Type B pancreatic cell (in vitro differentiated cells): Measurements from ENCODE around the gene COG6. TPM values are rescaled to one million over a fixed set of nuclear protein-coding genes. Genes with fewer than 3 reads are reported as not detected.
A peak's percentile ranks its signal among the peaks of the same experiment; 100 is the strongest.

ENCODE experiments used
- DNase-seq: peaks from one replicate; pipeline ENCODE4 v3.0.0; 2021; ENCODE audit warnings: mixed read lengths; ENCODE audit not compliant: unreplicated experiment; ENCODE audit errors: extremely low spot score
- H3K27ac Mint-ChIP-seq: 2 replicates; pipeline ENCODE4 v1.8.0; 2021; ENCODE audit warnings: mild to moderate bottlenecking, mixed read lengths
- H3K27me3 Mint-ChIP-seq: 2 replicates; pipeline ENCODE4 v1.8.0; 2021; ENCODE audit warnings: mixed read lengths
- H3K36me3 Mint-ChIP-seq: 2 replicates; pipeline ENCODE4 v1.8.0; 2021; ENCODE audit warnings: mixed read lengths
- H3K4me1 Mint-ChIP-seq: one replicate; pipeline ENCODE4 v1.8.0; 2021; ENCODE audit warnings: mixed read lengths; ENCODE audit not compliant: unreplicated experiment
- H3K4me3 Mint-ChIP-seq: 2 replicates; pipeline ENCODE4 v1.8.0; 2021; ENCODE audit warnings: mild to moderate bottlenecking, mixed read lengths
- H3K9me3 Mint-ChIP-seq: 2 replicates; pipeline ENCODE4 v1.8.0; 2021; ENCODE audit warnings: mixed read lengths
- total RNA-seq: library from RNA; stranded (reverse); gene quantifications from 2 replicates; pipeline ENCODE4 v1.2.1, GENCODE V29; 2021; ENCODE audit warnings: low replicate concordance
- TF ChIP-seq, protein P1 (sequence below): fragments of 200-600 bp; sonication (generic); conservative IDR thresholded peaks from 2 replicates; pipeline ENCODE4 v1.5.0; 2021; ENCODE audit warnings: antibody characterized with exemption, mild to moderate bottlenecking

COG6 gene
- total RNA-seq, 1 donor from 2014 or later = 40.0 TPM

GRCh38 chr13:39665763-39666162, 10.3 kb downstream of the COG6 start:
- Mint-ChIP-seq H3K36me3 (peaks cover 14% of the 10 kb centered on the region), H3K4me1 (no peaks in the 10 kb centered on the region), H3K27ac (no peak overlapping the region), H3K9me3 (no peaks in the 10 kb centered on the region), H3K4me3 (no peak overlapping the region), H3K27me3 (no peaks in the 10 kb centered on the region)
- TF ChIP-seq, protein P1, sequence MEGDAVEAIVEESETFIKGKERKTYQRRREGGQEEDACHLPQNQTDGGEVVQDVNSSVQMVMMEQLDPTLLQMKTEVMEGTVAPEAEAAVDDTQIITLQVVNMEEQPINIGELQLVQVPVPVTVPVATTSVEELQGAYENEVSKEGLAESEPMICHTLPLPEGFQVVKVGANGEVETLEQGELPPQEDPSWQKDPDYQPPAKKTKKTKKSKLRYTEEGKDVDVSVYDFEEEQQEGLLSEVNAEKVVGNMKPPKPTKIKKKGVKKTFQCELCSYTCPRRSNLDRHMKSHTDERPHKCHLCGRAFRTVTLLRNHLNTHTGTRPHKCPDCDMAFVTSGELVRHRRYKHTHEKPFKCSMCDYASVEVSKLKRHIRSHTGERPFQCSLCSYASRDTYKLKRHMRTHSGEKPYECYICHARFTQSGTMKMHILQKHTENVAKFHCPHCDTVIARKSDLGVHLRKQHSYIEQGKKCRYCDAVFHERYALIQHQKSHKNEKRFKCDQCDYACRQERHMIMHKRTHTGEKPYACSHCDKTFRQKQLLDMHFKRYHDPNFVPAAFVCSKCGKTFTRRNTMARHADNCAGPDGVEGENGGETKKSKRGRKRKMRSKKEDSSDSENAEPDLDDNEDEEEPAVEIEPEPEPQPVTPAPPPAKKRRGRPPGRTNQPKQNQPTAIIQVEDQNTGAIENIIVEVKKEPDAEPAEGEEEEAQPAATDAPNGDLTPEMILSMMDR = no peak
- no peak for DNase-seq

- no peak for DNase-seq
- Mint-ChIP-seq H3K27me3 (no peaks in the 10 kb centered on the region), H3K9me3 (no peaks in the 10 kb centered on the region), H3K36me3 (peaks cover 12% of the 10 kb centered on the region), H3K27ac (no peak overlapping the region), H3K4me3 (no peak overlapping the region), H3K4me1 (no peaks in the 10 kb centered on the region)
- TF ChIP-seq, protein P1 = no peak
Measured at GRCh38 chr13:39670445-39670844, 15.0 kb downstream of the COG6 start.

DNA sequence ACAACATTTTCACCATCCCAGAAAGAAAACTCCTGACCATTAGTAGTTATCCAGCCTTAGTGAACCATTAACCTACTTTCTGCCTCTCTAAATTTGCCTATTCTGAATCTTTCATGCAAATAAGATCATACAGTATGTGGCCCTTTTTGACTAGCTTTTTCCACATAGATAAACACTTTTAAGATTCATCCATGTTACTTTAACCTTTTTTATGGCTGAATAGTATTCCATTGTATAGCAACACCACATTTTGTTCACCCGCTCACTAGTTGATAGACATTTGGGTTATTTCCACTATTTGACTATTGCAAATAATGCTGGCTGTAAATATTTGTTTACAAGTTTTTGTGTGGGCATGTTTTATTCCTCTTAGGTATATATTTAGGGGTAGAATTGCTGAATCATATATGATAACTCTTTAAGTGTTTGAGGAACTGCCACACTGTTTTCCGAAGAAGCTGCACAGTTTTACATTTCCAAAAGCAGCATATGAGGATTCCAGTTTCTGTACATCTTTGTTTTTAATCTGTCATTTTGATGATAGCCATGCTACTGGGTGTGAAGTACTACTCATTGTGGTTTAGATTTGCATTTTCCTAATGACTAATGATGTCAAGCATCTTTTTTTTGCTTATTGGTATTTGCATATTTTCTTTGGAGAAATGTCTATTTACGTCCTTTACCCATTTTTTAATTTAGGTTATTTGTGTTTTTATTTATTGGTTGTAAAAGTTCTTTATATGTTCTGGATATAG, 17.1 kb downstream of the COG6 start:
- TF ChIP-seq, protein P1 = no peak
- no peaks in the 10 kb centered on the region for H3K27me3 Mint-ChIP-seq
- H3K36me3 Mint-ChIP-seq = peaks cover 5% of the 10 kb centered on the region

DNA sequence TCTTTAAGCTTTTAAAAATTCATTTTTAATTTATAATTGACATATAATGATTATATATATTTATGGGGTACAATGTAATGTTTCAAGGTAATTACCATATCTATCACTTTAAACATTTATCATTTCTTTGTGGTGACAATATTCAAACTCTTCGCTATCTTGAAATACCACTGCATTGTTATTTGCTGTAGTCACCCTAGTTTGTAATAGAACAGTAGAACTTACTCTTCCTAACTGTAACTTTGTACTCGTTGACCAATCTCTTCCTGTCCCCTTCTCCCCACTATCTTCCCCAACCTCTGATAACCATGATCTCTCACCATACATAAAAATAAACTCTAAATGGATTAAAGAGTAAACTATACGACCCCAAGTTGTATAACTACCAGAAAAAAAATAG, 20.4 kb downstream of the COG6 start:
- Mint-ChIP-seq H3K36me3 (peaks cover 16% of the 10 kb centered on the region), H3K4me3 (no peak overlapping the region), H3K27ac (no peak overlapping the region), H3K9me3 (no peaks in the 10 kb centered on the region), H3K4me1 (no peaks in the 10 kb centered on the region), H3K27me3 (no peaks in the 10 kb centered on the region)
- no peak for DNase-seq
- TF ChIP-seq, protein P1 = no peak

More for the DNA sequence above, 17.1 kb downstream of the COG6 start:
- H3K4me3 Mint-ChIP-seq = no peak overlapping the region
- H3K27ac Mint-ChIP-seq = no peak overlapping the region
- H3K4me1 Mint-ChIP-seq = no peaks in the 10 kb centered on the region
- DNase-seq = no peak
- H3K9me3 Mint-ChIP-seq = no peaks in the 10 kb centered on the region

GRCh38 chr13:39676315-39676876, 20.9 kb downstream of the COG6 start:
- no peaks in the 10 kb centered on the region for H3K4me1 Mint-ChIP-seq
- no peak overlapping the region for H3K4me3 Mint-ChIP-seq
- H3K27ac Mint-ChIP-seq = no peak overlapping the region
- no peaks in the 10 kb centered on the region for H3K9me3 Mint-ChIP-seq
- TF ChIP-seq, protein P1 = peak; percentile 76
- DNase-seq = no peak
- H3K27me3 Mint-ChIP-seq = no peaks in the 10 kb centered on the region
- H3K36me3 Mint-ChIP-seq = peaks cover 21% of the 10 kb centered on the region
